ENCODE results near the gene ARHGEF12. TPM values are rescaled to one million over a fixed set of nuclear protein-coding genes. Genes with fewer than 3 reads are reported as not detected.

ARHGEF12 gene
- total RNA-seq, 1 donor from 2014 or later = 114 TPM

DNA sequence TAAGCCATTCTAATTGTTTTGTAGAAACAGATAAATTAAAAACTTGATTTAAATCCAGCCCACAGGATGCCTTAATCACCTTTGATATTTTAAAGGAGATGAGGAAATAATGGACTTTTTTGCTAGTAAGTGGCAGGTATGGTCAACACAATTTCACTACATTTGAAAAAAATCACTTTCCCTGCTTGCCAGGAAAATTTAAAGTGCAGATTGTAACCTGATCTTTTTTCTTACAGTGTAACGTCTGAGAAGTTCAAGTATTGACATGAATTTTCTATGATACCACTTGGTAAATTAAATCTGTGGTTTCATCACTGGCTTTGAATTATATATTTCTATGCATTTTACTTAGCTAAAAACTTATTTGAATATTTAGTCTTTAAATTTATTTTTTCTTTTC is 65.3 kb downstream of the ARHGEF12 start:
- peaks cover 46% of the 10 kb centered on the region for H3K4me1 Mint-ChIP-seq (ENCODE audit: unreplicated experiment)
- no peaks in the 10 kb centered on the region for H3K9me3 Mint-ChIP-seq (ENCODE audit: unreplicated experiment)
- DNase-seq (ENCODE audit: extremely low spot score, unreplicated experiment) = no peak
- no peaks in the 10 kb centered on the region for H3K36me3 Mint-ChIP-seq (ENCODE audit: unreplicated experiment)
- no peaks in the 10 kb centered on the region for H3K27me3 Mint-ChIP-seq (ENCODE audit: unreplicated experiment)
- H3K27ac Mint-ChIP-seq (ENCODE audit: unreplicated experiment) = peak overlapping the region; percentile 97
- peak overlapping the region; percentile 81 for H3K4me3 Mint-ChIP-seq (ENCODE audit: unreplicated experiment)
- TF ChIP-seq CTCF (IDR thresholded peaks at IDR 0.05) = no peak

- no peak for TF ChIP-seq CTCF (IDR thresholded peaks at IDR 0.05)
- no peaks in the 10 kb centered on the region for H3K27me3 Mint-ChIP-seq (ENCODE audit: unreplicated experiment)
- DNase-seq (ENCODE audit: extremely low spot score, unreplicated experiment) = no peak
- H3K27ac Mint-ChIP-seq (ENCODE audit: unreplicated experiment) = peak overlapping the region; percentile 11
- peaks cover 41% of the 10 kb centered on the region for H3K4me1 Mint-ChIP-seq (ENCODE audit: unreplicated experiment)
- H3K36me3 Mint-ChIP-seq (ENCODE audit: unreplicated experiment) = no peaks in the 10 kb centered on the region
- no peak overlapping the region for H3K4me3 Mint-ChIP-seq (ENCODE audit: unreplicated experiment)
- no peaks in the 10 kb centered on the region for H3K9me3 Mint-ChIP-seq (ENCODE audit: unreplicated experiment)
Measured at GRCh38 chr11:120403966-120404365, 67.8 kb downstream of the ARHGEF12 start.

DNA sequence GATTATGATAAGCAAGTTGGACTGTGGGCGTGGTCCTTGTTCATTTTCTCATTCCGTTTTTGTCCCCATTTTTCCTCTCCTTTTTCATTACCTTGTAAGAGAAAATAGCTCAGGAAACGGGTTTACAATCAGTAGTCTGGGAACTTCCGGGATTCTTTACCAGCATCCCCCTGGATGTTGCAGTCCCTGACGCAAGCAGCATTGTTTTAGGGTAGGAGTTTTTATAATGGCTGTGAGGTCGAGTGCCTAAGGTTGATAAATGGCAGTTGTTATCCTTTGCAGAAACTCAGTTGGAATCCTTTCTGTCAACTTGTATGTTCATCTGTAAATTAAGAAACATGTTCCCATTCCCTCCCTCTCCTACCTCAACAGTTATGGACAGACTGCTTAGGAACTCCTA is 68.3 kb downstream of the ARHGEF12 start:
- no peaks in the 10 kb centered on the region for H3K27me3 Mint-ChIP-seq (ENCODE audit: unreplicated experiment)
- peaks cover 4% of the 10 kb centered on the region for H3K36me3 Mint-ChIP-seq (ENCODE audit: unreplicated experiment)
- H3K4me3 Mint-ChIP-seq (ENCODE audit: unreplicated experiment) = no peak overlapping the region
- TF ChIP-seq CTCF (IDR thresholded peaks at IDR 0.05) = no peak
- H3K9me3 Mint-ChIP-seq (ENCODE audit: unreplicated experiment) = no peaks in the 10 kb centered on the region
- H3K27ac Mint-ChIP-seq (ENCODE audit: unreplicated experiment) = no peak overlapping the region
- no peak for DNase-seq (ENCODE audit: extremely low spot score, unreplicated experiment)
- peaks cover 38% of the 10 kb centered on the region for H3K4me1 Mint-ChIP-seq (ENCODE audit: unreplicated experiment)

GRCh38 chr11:120409655-120410054 is 73.4 kb downstream of the ARHGEF12 start:
- no peak overlapping the region for H3K4me3 Mint-ChIP-seq (ENCODE audit: unreplicated experiment)
- no peaks in the 10 kb centered on the region for H3K27me3 Mint-ChIP-seq (ENCODE audit: unreplicated experiment)
- no peak for TF ChIP-seq CTCF (IDR thresholded peaks at IDR 0.05)
- peaks cover 14% of the 10 kb centered on the region for H3K4me1 Mint-ChIP-seq (ENCODE audit: unreplicated experiment)
- no peaks in the 10 kb centered on the region for H3K9me3 Mint-ChIP-seq (ENCODE audit: unreplicated experiment)
- no peak overlapping the region for H3K27ac Mint-ChIP-seq (ENCODE audit: unreplicated experiment)
- DNase-seq (ENCODE audit: extremely low spot score, unreplicated experiment) = no peak
- H3K36me3 Mint-ChIP-seq (ENCODE audit: unreplicated experiment) = peaks cover 22% of the 10 kb centered on the region

GRCh38 chr11:120410622-120411380 is 74.6 kb downstream of the ARHGEF12 start:
- no peak for DNase-seq (ENCODE audit: extremely low spot score, unreplicated experiment)
- H3K9me3 Mint-ChIP-seq (ENCODE audit: unreplicated experiment) = no peaks in the 10 kb centered on the region
- no peak overlapping the region for H3K27ac Mint-ChIP-seq (ENCODE audit: unreplicated experiment)
- TF ChIP-seq CTCF (IDR thresholded peaks at IDR 0.05) = no peak
- peaks cover 22% of the 10 kb centered on the region for H3K36me3 Mint-ChIP-seq (ENCODE audit: unreplicated experiment)
- no peak overlapping the region for H3K4me3 Mint-ChIP-seq (ENCODE audit: unreplicated experiment)
- peaks cover 12% of the 10 kb centered on the region for H3K4me1 Mint-ChIP-seq (ENCODE audit: unreplicated experiment)
- no peaks in the 10 kb centered on the region for H3K27me3 Mint-ChIP-seq (ENCODE audit: unreplicated experiment)

Measured in osteocyte (in vitro differentiated cells).